CD4-positive, alpha-beta T cell treated with Interleukin-2 at 100 ng/mL for 4 hours (primary cell): ENCODE data around the gene CNOT1.

Source experiments
- DNase-seq: peaks from one replicate; pipeline ENCODE4 v3.0.0-alpha.2; 2020; ENCODE audit warnings: low spot score

CNOT1 gene

DNA sequence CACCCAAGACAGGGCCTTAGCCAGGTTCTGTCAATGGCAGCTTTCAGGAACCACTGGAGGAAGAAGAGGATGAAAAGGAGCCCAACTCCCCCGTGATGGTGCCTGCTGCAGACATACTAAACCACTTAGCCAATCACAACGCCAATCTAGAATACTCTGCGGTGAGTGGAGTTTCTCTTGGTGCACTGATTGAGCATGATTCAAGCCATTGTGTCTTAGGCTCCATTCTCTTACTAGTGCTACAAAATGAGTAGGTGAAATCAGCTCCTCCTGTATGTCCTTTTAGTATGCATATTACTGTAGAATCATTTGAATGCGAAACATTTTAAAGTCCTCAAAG, 112.9 kb downstream of the CNOT1 start:
- DNase-seq = no peak

DNA sequence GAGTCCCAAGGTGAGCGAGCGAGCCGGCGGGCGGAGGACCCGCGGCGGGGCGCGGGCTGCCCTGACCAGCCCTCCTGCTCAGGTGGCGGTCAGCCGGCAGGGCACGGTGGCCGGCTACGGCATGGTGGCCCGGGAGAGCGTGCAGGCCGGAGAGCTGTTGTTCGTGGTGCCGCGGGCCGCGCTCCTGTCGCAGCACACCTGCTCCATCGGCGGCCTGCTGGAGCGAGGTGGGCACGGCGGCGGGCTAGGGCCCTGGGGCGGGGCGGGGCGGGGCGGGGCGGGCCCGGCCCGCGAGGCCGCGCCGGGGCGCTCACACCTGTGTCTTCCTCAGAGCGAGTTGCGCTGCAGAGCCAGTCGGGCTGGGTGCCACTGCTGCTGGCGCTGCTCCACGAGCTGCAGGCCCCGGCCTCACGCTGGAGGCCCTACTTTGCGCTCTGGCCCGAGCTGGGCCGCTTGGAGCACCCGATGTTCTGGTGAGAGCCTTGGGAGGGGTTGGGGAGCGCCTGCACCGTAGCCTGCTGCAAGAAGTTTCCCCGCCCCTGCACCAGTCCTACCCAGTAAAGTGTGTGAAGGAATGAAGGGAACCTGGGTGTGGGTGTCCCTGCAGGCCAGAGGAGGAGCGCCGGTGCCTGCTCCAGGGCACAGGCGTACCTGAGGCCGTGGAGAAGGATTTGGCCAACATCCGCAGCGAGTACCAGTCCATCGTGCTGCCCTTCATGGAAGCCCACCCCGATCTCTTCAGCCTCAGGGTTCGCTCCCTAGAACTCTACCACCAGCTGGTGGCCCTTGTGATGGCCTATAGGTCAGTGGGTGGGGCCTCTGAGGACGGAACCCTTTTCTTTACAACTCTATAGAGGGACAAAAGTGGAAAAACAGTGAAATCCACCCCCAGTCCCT, 113.5 kb downstream of the CNOT1 start:
- peak; percentile 23 for DNase-seq

GRCh38 chr16:58515125-58515870, 114.3 kb downstream of the CNOT1 start, which contains the start of gene SETD6:
Gene SETD6 (plus strand): TSS chr16:58515517. CDS start chr16:58515538, 21 bp downstream.
- DNase-seq = peak; percentile 60

GRCh38 chr16:58513874-58514273, 115.8 kb downstream of the CNOT1 start:
- no peak for DNase-seq

- DNase-seq = peak; percentile 83
Measured at GRCh38 chr16:58511933-58512815, 117.5 kb downstream of the CNOT1 start.

GRCh38 chr16:58510776-58511628, 118.6 kb downstream of the CNOT1 start:
- no peak for DNase-seq

GRCh38 chr16:58510097-58510775, 119.4 kb downstream of the CNOT1 start:
- DNase-seq = no peak

DNA sequence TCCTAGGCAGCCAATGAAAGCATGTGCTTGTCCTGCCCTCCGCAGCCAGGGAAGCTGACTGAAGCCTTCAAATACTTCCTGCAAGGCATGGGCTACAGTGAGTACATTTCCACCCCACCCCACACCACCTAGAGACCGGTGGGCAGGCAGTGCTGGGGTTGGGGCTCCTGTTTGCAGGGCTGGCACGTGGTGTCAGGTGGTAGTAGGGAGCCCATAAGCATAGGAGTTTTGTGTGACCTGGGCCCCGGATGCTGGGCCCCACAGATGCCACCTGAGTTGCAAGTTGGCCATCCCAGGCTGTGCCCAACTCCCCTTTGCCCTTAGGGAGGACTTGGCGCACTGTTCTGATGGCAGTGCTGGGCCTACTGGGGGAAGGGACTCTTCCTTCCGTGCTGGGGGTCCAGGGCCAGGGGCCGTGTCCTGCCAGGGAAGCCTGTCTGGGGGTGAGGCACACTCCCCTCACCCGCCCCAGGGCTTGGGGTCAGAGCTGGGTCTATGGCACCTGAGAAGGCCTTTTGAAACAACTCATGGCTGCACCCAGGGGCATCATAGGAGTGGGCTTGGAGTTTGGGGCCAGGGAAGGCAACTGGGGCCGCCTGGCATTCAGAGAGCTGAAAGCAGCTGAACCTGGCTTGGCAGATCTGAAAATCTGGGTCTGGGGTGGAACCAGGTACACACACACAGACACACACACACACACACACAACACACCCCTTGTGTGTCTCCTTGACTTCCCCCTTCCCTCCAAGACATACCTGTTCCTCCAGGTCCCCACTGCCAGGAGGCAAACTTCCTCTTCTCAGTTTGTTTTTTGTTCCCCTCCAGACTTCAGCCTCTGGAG, 120.2 kb downstream of the CNOT1 start:
- DNase-seq = no peak

GRCh38 chr16:58508671-58509251, 120.9 kb downstream of the CNOT1 start:
- DNase-seq = no peak

- no peak for DNase-seq
Measured at GRCh38 chr16:58507963-58508670, 121.5 kb downstream of the CNOT1 start.

- DNase-seq = no peak
Measured at GRCh38 chr16:58507195-58507962, 122.2 kb downstream of the CNOT1 start.

DNA sequence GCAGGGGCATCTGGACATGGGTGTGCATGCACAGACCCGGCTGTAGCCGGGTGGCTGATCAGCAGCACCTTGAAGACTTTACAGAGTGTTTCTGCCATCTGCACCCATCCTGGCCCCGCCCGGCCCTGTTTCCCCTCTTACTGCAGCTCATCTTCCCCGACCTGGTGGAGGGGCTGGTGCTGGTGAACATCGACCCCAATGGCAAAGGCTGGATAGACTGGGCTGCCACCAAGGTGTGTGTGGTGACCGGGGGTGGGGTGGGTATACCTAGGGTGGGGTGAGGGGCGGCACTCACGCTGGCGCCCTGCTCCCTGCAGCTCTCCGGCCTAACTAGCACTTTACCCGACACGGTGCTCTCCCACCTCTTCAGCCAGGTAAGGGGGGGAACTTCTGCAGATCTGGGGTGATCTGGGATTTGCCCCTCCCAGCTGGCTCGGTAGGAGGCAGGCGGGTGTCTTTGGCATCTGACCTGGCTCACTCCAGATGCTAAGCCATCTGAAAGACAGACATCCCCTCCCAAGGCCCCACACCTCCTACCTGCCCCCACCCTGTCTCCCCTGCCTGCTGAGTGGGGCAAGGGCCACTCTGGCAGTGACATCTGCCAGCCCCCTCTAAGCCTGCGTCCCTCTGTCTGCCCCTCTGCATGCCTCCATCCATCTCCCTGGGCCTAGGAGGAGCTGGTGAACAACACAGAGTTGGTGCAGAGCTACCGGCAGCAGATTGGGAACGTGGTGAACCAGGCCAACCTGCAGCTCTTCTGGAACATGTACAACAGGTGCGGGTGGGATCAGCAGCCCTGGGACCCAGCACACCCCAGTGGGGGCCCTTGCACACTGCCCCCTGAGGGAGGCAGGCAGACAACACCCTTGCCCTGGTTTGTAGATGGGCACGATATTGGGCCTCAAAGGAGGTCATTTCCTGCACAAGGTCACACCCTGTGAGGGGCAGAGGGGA, 123.1 kb downstream of the CNOT1 start:
- DNase-seq = no peak

GRCh38 chr16:58503863-58504688, 125.5 kb downstream of the CNOT1 start:
- DNase-seq = no peak

GRCh38 chr16:58503166-58503862, 126.3 kb downstream of the CNOT1 start:
- DNase-seq = no peak
